HG02938 (cell line): ENCODE data around the gene CTTNBP2.
"Not testable (repeated sequence)": the region's sequence is repeated elsewhere in the genome, so short reads cannot be mapped to it uniquely, and the experiment has no call there.

Experiments used
- ATAC-seq: cut with Tn5 transposase; IDR thresholded peaks from one replicate; pipeline ENCODE4 v1.9.1; 2021; ENCODE audit warnings: mild to moderate bottlenecking, moderate library complexity; ENCODE audit not compliant: unreplicated experiment

CTTNBP2 gene

GRCh38 chr7:117757440-117757839 lies 115.8 kb downstream of the CTTNBP2 start:
- ATAC-seq = no peak

GRCh38 chr7:117756586-117757085 lies 116.6 kb downstream of the CTTNBP2 start:
- no peak for ATAC-seq

- no peak for ATAC-seq
Measured at GRCh38 chr7:117755136-117755535, 118.1 kb downstream of the CTTNBP2 start.

GRCh38 chr7:117751775-117752174 lies 121.5 kb downstream of the CTTNBP2 start:
- no peak for ATAC-seq

GRCh38 chr7:117750612-117751563 lies 122.4 kb downstream of the CTTNBP2 start:
- ATAC-seq = no peak

GRCh38 chr7:117741962-117742361 lies 131.3 kb downstream of the CTTNBP2 start:
- no peak for ATAC-seq

- no peak for ATAC-seq
Measured at GRCh38 chr7:117739085-117739484, 134.2 kb downstream of the CTTNBP2 start.

GRCh38 chr7:117737926-117738325 lies 135.3 kb downstream of the CTTNBP2 start:
- no peak for ATAC-seq

GRCh38 chr7:117731455-117731854 lies 141.8 kb downstream of the CTTNBP2 start:
- peak; percentile 92 for ATAC-seq

GRCh38 chr7:117730390-117730789 lies 142.9 kb downstream of the CTTNBP2 start:
- ATAC-seq = no peak

- peak; percentile 33 for ATAC-seq
Measured at GRCh38 chr7:117728890-117729624, 144.2 kb downstream of the CTTNBP2 start.

GRCh38 chr7:117724898-117725297 lies 148.3 kb downstream of the CTTNBP2 start:
- ATAC-seq = no peak

- no peak for ATAC-seq
Measured at GRCh38 chr7:117719377-117719776, 153.9 kb downstream of the CTTNBP2 start.

- ATAC-seq = no peak
Measured at GRCh38 chr7:117718116-117718835, 155.0 kb downstream of the CTTNBP2 start.

GRCh38 chr7:117717357-117717756 lies 155.9 kb downstream of the CTTNBP2 start:
- ATAC-seq = no peak

- ATAC-seq = no peak
Measured at GRCh38 chr7:117716707-117717299, 156.4 kb downstream of the CTTNBP2 start.

- ATAC-seq = peak; percentile 87
Measured at GRCh38 chr7:117715784-117716445, 157.3 kb downstream of the CTTNBP2 start.

GRCh38 chr7:117711556-117711955 lies 161.7 kb downstream of the CTTNBP2 start:
- no peak for ATAC-seq

GRCh38 chr7:117708173-117708572 lies 165.1 kb downstream of the CTTNBP2 start:
- ATAC-seq = not testable (repeated sequence)

- no peak for ATAC-seq
Measured at GRCh38 chr7:117707080-117707479, 166.2 kb downstream of the CTTNBP2 start.
